ENCODE results near the gene BCO1.

BCO1 gene

DNA sequence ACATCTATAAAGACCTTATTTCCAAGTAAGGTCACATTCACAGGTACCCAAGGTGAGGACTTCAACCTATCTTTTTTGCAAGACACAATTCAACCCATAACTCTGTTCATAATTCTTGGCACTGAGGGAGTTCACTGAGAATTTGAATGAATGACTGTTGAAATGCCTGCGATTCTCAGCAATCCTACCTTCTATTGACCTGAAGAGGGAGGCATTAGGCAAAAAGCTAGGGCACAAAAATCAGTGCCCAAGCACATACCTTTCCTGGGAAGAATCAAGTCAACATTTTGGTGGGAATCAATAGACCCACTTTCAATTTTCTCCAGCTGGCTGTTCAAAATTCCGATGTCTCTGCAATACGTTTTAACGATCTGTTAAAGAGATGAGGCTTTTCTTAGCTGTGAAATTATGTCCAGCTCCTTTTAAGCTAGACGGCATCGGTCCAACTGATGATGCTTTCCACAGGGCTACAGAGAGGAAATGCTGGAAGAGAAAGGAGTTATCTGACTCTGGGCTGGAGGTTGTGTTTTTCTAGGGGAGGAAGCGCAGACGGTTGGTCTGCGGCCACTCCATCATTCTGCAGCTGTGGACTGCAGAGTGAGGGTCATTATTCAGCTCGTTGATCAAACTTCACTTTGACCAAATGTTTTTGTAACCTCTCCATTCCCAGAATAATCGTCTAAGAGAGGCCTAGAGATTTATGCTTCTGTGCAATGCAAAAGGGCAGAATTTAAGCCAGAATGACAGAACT lies 25.2 kb downstream of the BCO1 start:
- no peak for DNase-seq

DNA sequence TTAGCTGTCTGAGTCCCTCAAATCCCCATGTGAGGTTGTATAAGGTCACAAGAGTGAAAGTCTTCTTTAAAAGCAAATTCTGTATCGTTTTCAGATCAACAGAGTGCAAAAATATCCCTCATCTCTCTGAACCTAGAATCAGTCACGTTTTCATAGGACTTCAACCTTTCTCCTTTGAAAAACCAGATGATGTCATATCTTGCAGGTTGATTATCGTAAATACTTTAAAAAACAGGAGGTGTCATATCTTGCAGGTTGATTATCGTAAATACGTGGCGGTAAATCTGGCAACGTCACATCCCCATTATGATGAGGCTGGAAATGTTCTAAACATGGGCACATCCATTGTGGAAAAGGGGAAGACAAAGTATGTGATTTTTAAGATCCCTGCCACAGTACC lies 25.9 kb downstream of the BCO1 start:
- H3K36me3 ChIP-seq (replicated peaks): no peaks in the 10 kb centered on the region
- no peak for DNase-seq
- in situ Hi-C loops (cut with HindIII; ENCODE audit: low pct_ligation_motif_present, low sequenced_read_pairs): no loop called here
- TF ChIP-seq, protein P1, sequence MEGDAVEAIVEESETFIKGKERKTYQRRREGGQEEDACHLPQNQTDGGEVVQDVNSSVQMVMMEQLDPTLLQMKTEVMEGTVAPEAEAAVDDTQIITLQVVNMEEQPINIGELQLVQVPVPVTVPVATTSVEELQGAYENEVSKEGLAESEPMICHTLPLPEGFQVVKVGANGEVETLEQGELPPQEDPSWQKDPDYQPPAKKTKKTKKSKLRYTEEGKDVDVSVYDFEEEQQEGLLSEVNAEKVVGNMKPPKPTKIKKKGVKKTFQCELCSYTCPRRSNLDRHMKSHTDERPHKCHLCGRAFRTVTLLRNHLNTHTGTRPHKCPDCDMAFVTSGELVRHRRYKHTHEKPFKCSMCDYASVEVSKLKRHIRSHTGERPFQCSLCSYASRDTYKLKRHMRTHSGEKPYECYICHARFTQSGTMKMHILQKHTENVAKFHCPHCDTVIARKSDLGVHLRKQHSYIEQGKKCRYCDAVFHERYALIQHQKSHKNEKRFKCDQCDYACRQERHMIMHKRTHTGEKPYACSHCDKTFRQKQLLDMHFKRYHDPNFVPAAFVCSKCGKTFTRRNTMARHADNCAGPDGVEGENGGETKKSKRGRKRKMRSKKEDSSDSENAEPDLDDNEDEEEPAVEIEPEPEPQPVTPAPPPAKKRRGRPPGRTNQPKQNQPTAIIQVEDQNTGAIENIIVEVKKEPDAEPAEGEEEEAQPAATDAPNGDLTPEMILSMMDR (IDR thresholded peaks at IDR 0.05; ENCODE audit: low read depth, low read length, missing control alignments): no peak
- H3K27ac ChIP-seq: no peak overlapping the region
- no peak overlapping the region for H3K4me3 ChIP-seq (ENCODE audit: low read depth, low read length)
- H3K27me3 ChIP-seq (replicated peaks): no peaks in the 10 kb centered on the region

More for the DNA sequence above, 25.2 kb downstream of the BCO1 start:
- no peak overlapping the region for H3K4me3 ChIP-seq (ENCODE audit: low read depth, low read length)
- in situ Hi-C loops (cut with HindIII; ENCODE audit: low pct_ligation_motif_present, low sequenced_read_pairs): no loop called here
- no peak overlapping the region for H3K27ac ChIP-seq
- no peaks in the 10 kb centered on the region for H3K36me3 ChIP-seq (replicated peaks)
- no peaks in the 10 kb centered on the region for H3K27me3 ChIP-seq (replicated peaks)
- TF ChIP-seq, protein P1 (IDR thresholded peaks at IDR 0.05; ENCODE audit: low read depth, low read length, missing control alignments): peak; percentile 32

DNA sequence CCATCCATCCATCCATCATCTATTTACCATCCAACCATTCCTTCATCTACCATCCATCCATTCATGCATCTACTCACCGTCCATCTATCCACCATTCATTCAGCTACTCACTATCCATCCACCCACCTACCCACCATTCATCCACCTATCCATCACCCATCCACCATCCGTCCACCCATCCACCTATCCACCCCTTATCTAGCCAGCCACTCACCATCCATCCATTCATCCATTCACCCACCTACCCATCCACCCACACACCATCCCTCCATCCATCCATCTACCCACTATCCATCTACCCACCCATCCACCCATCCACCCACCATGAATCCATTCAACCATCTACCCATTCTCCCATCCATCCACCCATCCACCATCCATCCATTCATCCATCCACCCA lies 26.6 kb downstream of the BCO1 start:
- no peaks in the 10 kb centered on the region for H3K36me3 ChIP-seq (replicated peaks)
- in situ Hi-C loops (cut with HindIII; ENCODE audit: low pct_ligation_motif_present, low sequenced_read_pairs): no loop called here
- no peak overlapping the region for H3K4me3 ChIP-seq (ENCODE audit: low read depth, low read length)
- DNase-seq: no peak
- no peak overlapping the region for H3K27ac ChIP-seq
- TF ChIP-seq, protein P1 (IDR thresholded peaks at IDR 0.05; ENCODE audit: low read depth, low read length, missing control alignments): no peak
- no peaks in the 10 kb centered on the region for H3K27me3 ChIP-seq (replicated peaks)

DNA sequence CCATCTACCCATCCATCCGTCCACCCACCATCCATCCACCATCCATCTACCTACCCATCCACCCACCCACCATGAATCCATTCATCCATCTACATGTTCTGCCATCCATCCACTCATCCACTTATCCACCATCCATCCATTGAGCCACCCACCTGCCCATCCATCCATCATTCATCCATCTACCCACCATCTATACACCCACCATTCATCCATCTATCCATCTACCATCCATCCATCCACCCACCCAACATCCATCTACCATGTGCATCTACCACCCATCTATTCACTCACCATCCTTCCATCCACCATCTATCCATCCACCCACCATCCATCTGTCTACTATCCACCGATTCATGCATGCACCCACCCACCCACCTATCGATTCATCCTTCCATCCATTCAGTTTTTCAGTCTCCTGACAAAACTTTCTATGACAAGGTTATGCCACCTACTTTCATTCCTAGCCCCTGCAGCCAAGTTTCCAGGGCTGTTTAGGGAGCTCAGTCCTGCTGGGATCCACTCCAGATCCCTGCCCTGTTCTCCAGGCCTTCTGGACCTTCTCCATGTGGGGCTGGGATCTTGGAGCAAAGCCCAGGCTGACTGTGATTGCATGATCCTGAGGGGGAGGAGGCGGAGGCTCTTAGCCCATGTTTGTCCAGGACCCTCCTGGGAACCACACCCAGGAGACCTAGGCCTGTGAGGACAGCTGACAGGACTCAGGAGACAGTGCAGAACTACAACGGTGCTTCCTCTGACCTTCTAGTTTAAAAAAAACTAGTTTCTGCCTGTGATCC lies 27.4 kb downstream of the BCO1 start:
- in situ Hi-C loops (cut with HindIII; ENCODE audit: low pct_ligation_motif_present, low sequenced_read_pairs): no loop called here
- no peak overlapping the region for H3K4me3 ChIP-seq (ENCODE audit: low read depth, low read length)
- TF ChIP-seq, protein P1 (IDR thresholded peaks at IDR 0.05; ENCODE audit: low read depth, low read length, missing control alignments): no peak
- no peak for DNase-seq
- H3K27me3 ChIP-seq (replicated peaks): no peaks in the 10 kb centered on the region
- H3K36me3 ChIP-seq (replicated peaks): no peaks in the 10 kb centered on the region
- no peak overlapping the region for H3K27ac ChIP-seq

DNA sequence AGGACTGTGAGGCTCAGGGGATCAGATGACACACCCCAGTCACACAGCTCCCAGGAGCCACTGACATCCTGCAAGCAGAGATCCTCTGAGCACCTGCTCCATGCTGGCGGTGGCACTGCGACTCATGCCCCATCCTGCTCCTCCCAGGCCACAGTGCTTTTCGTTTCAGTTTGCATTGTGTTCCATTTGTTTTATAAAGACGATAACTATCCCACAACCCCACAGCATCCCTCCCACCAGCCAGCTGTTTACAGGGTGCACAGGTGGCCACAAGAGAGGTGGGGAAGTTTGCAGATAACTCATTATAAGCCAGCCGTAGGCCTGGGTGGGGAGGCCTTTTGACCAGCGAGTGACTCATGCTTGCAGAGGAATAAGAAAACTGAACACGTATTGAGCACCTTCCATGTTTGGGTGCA lies 28.2 kb downstream of the BCO1 start:
- Histone ChIP-seq H3K36me3 (replicated peaks) (no peaks in the 10 kb centered on the region), H3K27me3 (replicated peaks) (no peaks in the 10 kb centered on the region), H3K4me3 (ENCODE audit: low read depth, low read length) (no peak overlapping the region), H3K27ac (no peak overlapping the region)
- TF ChIP-seq, protein P1 (IDR thresholded peaks at IDR 0.05; ENCODE audit: low read depth, low read length, missing control alignments): no peak
- in situ Hi-C loops (cut with HindIII; ENCODE audit: low pct_ligation_motif_present, low sequenced_read_pairs): no loop called here
- no peak for DNase-seq
